H1 (cell line): Measurements from ENCODE around the gene P3H2.

Source experiments
- CREB1 ChIP-seq: IDR thresholded peaks from 2 replicates; pipeline ENCODE4 v1.6.1; 2012; ENCODE audit warnings: inconsistent platforms
- CTCF ChIP-seq, 3 experiments: IDR thresholded peaks; 1 replicate in 2 of 3; 2 replicates in 1 of 3; pipeline versions ENCODE4 v1.5.1 to v1.6.1; 2011; ENCODE audit warnings: low read length in 3 of 3, mild to moderate bottlenecking in 3 of 3, inconsistent platforms in 2 of 3, low read depth in 1 of 3, moderate library complexity in 1 of 3; ENCODE audit not compliant: insufficient read depth in 1 of 3; ENCODE audit errors: control extremely low read depth in 1 of 3
- EZH2 ChIP-seq: fragments of 200-600 bp; sonication (generic); IDR thresholded peaks from 2 replicates; pipeline ENCODE4 v1.7.1; 2012; ENCODE audit warnings: low read depth, mild to moderate bottlenecking, moderate library complexity, low read length, inconsistent platforms; ENCODE audit not compliant: severe bottlenecking
- KDM1A ChIP-seq: fragments of 200-600, 300-600 bp; sonication (generic); IDR thresholded peaks from 2 replicates; pipeline ENCODE4 v1.7.1; 2016; ENCODE audit warnings: mild to moderate bottlenecking, low read length, borderline replicate concordance
- POLR2A ChIP-seq, 2 experiments: IDR thresholded peaks; 1 replicate in 1 of 2; 2 replicates in 1 of 2; pipeline ENCODE4 v1.6.1; 2011; ENCODE audit warnings: low read depth in 2 of 2, low read length in 2 of 2, mild to moderate bottlenecking in 2 of 2; ENCODE audit errors: control extremely low read depth in 1 of 2
- TEAD4 ChIP-seq: IDR thresholded peaks from 2 replicates; pipeline ENCODE4 v1.6.1; 2012; ENCODE audit warnings: low read depth, low read length, inconsistent platforms, mixed read lengths
- TF ChIP-seq, protein P1 (sequence below): fragments of 300-600 bp; sonication (generic); IDR thresholded peaks from 2 replicates; pipeline ENCODE4 v1.7.1; 2012; ENCODE audit warnings: low read length, moderate library complexity, mild to moderate bottlenecking, inconsistent platforms; ENCODE audit not compliant: insufficient replicate concordance

DNA sequence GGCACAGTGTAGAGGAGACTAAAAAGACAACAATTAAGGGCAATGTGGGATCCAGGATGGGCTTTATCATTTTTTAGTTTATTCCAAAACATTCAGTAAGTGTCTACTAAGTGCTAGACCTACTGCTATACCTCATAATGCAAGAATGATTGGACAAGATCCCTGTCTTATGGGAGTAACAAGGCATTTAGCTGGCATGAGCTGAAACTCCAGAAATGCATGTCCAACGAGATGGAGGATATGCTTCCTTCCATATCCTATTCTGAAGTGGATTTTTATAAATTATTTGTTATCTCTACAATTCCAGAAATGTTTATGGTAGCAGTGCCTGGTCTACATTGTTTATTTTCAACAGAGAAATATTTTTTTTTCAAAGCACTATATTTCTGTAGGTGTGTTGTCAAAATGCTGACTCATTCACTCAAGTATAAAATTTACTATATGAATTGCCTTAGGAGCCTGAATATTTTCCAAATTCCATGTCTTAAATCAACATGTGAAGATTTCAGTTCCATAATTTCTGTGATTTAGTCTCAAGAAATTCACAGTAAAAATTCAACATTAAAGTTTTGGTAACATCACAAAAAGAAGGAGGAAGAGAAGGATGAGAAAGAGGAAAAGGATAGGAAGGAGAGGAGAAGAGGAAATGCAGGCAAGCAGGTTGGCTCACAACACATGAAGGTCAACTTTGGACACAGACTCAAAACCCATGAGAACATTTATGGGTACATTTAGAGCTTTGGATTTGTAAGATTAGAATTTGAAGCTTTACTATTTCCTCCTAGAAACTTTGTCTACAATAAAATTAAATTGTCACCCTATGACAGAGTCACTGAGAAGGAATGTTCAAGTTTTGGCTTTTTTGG lies 88.6 kb downstream of the P3H2 start:
- TF ChIP-seq CREB1, result no peak
- no peak for TF ChIP-seq CTCF (IDR thresholded peaks at IDR 0.05; ENCODE audit: control extremely low read depth in 1 of 3, insufficient read depth in 1 of 3, low read depth in 1 of 3, low read length in 3 of 3)
- TF ChIP-seq EZH2, result no peak
- no peak for TF ChIP-seq POLR2A (IDR thresholded peaks at IDR 0.05; ENCODE audit: control extremely low read depth in 1 of 2, low read depth in 2 of 2, low read length in 2 of 2)
- TF ChIP-seq TEAD4, result no peak
- no peak for TF ChIP-seq KDM1A
- TF ChIP-seq, protein P1, sequence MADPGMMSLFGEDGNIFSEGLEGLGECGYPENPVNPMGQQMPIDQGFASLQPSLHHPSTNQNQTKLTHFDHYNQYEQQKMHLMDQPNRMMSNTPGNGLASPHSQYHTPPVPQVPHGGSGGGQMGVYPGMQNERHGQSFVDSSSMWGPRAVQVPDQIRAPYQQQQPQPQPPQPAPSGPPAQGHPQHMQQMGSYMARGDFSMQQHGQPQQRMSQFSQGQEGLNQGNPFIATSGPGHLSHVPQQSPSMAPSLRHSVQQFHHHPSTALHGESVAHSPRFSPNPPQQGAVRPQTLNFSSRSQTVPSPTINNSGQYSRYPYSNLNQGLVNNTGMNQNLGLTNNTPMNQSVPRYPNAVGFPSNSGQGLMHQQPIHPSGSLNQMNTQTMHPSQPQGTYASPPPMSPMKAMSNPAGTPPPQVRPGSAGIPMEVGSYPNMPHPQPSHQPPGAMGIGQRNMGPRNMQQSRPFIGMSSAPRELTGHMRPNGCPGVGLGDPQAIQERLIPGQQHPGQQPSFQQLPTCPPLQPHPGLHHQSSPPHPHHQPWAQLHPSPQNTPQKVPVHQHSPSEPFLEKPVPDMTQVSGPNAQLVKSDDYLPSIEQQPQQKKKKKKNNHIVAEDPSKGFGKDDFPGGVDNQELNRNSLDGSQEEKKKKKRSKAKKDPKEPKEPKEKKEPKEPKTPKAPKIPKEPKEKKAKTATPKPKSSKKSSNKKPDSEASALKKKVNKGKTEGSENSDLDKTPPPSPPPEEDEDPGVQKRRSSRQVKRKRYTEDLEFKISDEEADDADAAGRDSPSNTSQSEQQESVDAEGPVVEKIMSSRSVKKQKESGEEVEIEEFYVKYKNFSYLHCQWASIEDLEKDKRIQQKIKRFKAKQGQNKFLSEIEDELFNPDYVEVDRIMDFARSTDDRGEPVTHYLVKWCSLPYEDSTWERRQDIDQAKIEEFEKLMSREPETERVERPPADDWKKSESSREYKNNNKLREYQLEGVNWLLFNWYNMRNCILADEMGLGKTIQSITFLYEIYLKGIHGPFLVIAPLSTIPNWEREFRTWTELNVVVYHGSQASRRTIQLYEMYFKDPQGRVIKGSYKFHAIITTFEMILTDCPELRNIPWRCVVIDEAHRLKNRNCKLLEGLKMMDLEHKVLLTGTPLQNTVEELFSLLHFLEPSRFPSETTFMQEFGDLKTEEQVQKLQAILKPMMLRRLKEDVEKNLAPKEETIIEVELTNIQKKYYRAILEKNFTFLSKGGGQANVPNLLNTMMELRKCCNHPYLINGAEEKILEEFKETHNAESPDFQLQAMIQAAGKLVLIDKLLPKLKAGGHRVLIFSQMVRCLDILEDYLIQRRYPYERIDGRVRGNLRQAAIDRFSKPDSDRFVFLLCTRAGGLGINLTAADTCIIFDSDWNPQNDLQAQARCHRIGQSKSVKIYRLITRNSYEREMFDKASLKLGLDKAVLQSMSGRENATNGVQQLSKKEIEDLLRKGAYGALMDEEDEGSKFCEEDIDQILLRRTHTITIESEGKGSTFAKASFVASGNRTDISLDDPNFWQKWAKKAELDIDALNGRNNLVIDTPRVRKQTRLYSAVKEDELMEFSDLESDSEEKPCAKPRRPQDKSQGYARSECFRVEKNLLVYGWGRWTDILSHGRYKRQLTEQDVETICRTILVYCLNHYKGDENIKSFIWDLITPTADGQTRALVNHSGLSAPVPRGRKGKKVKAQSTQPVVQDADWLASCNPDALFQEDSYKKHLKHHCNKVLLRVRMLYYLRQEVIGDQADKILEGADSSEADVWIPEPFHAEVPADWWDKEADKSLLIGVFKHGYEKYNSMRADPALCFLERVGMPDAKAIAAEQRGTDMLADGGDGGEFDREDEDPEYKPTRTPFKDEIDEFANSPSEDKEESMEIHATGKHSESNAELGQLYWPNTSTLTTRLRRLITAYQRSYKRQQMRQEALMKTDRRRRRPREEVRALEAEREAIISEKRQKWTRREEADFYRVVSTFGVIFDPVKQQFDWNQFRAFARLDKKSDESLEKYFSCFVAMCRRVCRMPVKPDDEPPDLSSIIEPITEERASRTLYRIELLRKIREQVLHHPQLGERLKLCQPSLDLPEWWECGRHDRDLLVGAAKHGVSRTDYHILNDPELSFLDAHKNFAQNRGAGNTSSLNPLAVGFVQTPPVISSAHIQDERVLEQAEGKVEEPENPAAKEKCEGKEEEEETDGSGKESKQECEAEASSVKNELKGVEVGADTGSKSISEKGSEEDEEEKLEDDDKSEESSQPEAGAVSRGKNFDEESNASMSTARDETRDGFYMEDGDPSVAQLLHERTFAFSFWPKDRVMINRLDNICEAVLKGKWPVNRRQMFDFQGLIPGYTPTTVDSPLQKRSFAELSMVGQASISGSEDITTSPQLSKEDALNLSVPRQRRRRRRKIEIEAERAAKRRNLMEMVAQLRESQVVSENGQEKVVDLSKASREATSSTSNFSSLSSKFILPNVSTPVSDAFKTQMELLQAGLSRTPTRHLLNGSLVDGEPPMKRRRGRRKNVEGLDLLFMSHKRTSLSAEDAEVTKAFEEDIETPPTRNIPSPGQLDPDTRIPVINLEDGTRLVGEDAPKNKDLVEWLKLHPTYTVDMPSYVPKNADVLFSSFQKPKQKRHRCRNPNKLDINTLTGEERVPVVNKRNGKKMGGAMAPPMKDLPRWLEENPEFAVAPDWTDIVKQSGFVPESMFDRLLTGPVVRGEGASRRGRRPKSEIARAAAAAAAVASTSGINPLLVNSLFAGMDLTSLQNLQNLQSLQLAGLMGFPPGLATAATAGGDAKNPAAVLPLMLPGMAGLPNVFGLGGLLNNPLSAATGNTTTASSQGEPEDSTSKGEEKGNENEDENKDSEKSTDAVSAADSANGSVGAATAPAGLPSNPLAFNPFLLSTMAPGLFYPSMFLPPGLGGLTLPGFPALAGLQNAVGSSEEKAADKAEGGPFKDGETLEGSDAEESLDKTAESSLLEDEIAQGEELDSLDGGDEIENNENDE, result no peak
